ENCODE measurements around the gene CDH18. TPM values are rescaled to one million over a fixed set of nuclear protein-coding genes. Genes with fewer than 3 reads are reported as not detected.

CDH18 gene
- total and polyA plus RNA-seq, 2 of the 4 experiments (the other 2 are of a cell fraction), result 0.24 to 1.1 TPM

DNA sequence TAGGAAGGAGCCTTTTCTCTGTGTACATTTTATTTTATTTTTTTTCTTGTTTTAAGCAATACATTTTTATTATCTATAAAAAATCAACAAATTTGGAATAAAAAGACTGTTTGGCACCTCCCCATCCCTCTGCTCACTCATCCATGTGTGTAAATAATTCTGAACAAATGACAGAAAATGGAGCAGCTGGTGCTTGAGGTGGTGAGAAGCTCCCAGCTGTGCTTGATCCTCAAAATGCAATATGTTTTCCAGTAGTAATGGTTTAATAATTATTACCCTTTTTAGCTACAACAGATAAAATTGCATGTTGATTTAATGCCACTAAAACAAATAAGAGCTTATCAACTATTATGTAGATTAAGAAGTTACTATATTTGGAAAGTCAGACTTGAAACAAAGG, 132.5 kb downstream of the CDH18 start:
- no peak overlapping the region for H3K4me3 ChIP-seq (ENCODE audit: insufficient read depth, low read depth, low read length)
- H3K4me2 ChIP-seq (ENCODE audit: low read depth, low read length), result no peak overlapping the region
- peak overlapping the region; percentile 77; the same call in 1 of the 2 replicates for H2BK20ac ChIP-seq (ENCODE audit: low read depth, low read length)
- no peaks in the 10 kb centered on the region for H3K79me1 ChIP-seq (ENCODE audit: low read depth in 1 of 2, low read length in 2 of 2)
- no peak overlapping the region for H3K9ac ChIP-seq (ENCODE audit: low read depth, low read length)
- no peak overlapping the region for H2BK15ac ChIP-seq (ENCODE audit: low read depth, low read length)
- no peaks in the 10 kb centered on the region for H4K20me1 ChIP-seq (ENCODE audit: insufficient read depth, low read length)
- H3K4ac ChIP-seq (ENCODE audit: low read depth, low read length), result peak overlapping the region; percentile 67
- H3K56ac ChIP-seq (ENCODE audit: extremely low read depth, insufficient read depth, low read length), result no peak overlapping the region
- H4K8ac ChIP-seq (ENCODE audit: low read depth in 2 of 2, low read length in 2 of 2), result peak overlapping the region in 1 of 2 experiments; percentile 41; a peak in 1 of 4 replicates
- H2BK120ac ChIP-seq (ENCODE audit: low read depth, low read length), result peak overlapping the region; percentile 65; the same call in 1 of the 2 replicates
- ChIA-PET CTCF (interaction anchor here (0.5 kb wide), 1 partner anchor 1195 kb away, joined by 3 read pairs; no protein-coding TSS in a partner anchor), POLR2A (ENCODE audit: unreplicated experiment) (no interaction called here)
- dilution Hi-C loops (cut with HindIII; ENCODE audit: low sequenced_read_pairs, unreplicated experiment), result no loop called here
- no peak overlapping the region for H4K91ac ChIP-seq (ENCODE audit: insufficient read depth, low read depth, low read length)
- no peak overlapping the region for H3K14ac ChIP-seq (replicated peaks; ENCODE audit: low read depth, low read length)
- peak overlapping the region; percentile 80; the same call in 1 of the 2 replicates for H3K18ac ChIP-seq (ENCODE audit: low read depth, low read length)
- intact Hi-C loops (cut with micrococcal nuclease), result loop anchor here (5.0 kb wide), 1 partner anchor 37 kb away; no protein-coding TSS in a partner anchor
- H3K9me3 ChIP-seq (ENCODE audit: control insufficient read depth, insufficient read depth, low read length), result no peaks in the 10 kb centered on the region
- H3K27me3 ChIP-seq (ENCODE audit: control insufficient read depth, insufficient read depth, low read length), result no peaks in the 10 kb centered on the region
- no peak overlapping the region for H2AK9ac ChIP-seq (replicated peaks; ENCODE audit: low read depth, low read length, poor library complexity)
- no peak overlapping the region for H2AK5ac ChIP-seq (ENCODE audit: low read depth, low read length)
- no peak overlapping the region for H3K23ac ChIP-seq (ENCODE audit: low read depth, low read length)
- ATAC-seq (ENCODE audit: low read depth) (no peak), DNase-seq (no peak)
- H4K5ac ChIP-seq (ENCODE audit: low read depth, low read length), result peak overlapping the region; percentile 33; the same call in 1 of the 2 replicates
- in situ Hi-C loops (cut with MboI; ENCODE audit: low sequenced_read_pairs), result no loop called here
- peak overlapping the region; percentile 28 for H2BK5ac ChIP-seq (ENCODE audit: low read depth, low read length, poor library complexity, severe bottlenecking)
- H3K9me1 ChIP-seq (ENCODE audit: insufficient read depth, low read length), result peaks cover 5% of the 10 kb centered on the region; the same call in 1 of the 2 replicates
- H3K4me1 ChIP-seq (ENCODE audit: control insufficient read depth, insufficient read depth, low read length), result peaks cover 6% of the 10 kb centered on the region
- no peak for TF ChIP-seq MAFK (IDR thresholded peaks at IDR 0.05; ENCODE audit: low read depth, low read length)
- no peak for TF ChIP-seq MXI1 (IDR thresholded peaks at IDR 0.05; ENCODE audit: borderline replicate concordance, low read depth, low read length)
- TF ChIP-seq RCOR1 (IDR thresholded peaks at IDR 0.05; ENCODE audit: insufficient replicate concordance, low read length), result no peak
- no peak for TF ChIP-seq NFE2L2 (IDR thresholded peaks at IDR 0.05; ENCODE audit: low read depth, low read length)
- TF ChIP-seq RAD21 (IDR thresholded peaks at IDR 0.05; ENCODE audit: low read length), result no peak
- no peak for TF ChIP-seq SMC3 (IDR thresholded peaks at IDR 0.05; ENCODE audit: low read depth, low read length)
- TF ChIP-seq, protein P1, sequence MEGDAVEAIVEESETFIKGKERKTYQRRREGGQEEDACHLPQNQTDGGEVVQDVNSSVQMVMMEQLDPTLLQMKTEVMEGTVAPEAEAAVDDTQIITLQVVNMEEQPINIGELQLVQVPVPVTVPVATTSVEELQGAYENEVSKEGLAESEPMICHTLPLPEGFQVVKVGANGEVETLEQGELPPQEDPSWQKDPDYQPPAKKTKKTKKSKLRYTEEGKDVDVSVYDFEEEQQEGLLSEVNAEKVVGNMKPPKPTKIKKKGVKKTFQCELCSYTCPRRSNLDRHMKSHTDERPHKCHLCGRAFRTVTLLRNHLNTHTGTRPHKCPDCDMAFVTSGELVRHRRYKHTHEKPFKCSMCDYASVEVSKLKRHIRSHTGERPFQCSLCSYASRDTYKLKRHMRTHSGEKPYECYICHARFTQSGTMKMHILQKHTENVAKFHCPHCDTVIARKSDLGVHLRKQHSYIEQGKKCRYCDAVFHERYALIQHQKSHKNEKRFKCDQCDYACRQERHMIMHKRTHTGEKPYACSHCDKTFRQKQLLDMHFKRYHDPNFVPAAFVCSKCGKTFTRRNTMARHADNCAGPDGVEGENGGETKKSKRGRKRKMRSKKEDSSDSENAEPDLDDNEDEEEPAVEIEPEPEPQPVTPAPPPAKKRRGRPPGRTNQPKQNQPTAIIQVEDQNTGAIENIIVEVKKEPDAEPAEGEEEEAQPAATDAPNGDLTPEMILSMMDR (conservative IDR thresholded peaks at IDR 0.05; ENCODE audit: low read depth, low read length), result no peak
- TF ChIP-seq BHLHE40 (IDR thresholded peaks at IDR 0.05; ENCODE audit: low read depth, low read length), result no peak
- no peak for TF ChIP-seq CHD1 (IDR thresholded peaks at IDR 0.05; ENCODE audit: low read depth, low read length)
- no peak for TF ChIP-seq FOS (IDR thresholded peaks at IDR 0.05; ENCODE audit: low read depth, low read length)
- TF ChIP-seq, protein P2, sequence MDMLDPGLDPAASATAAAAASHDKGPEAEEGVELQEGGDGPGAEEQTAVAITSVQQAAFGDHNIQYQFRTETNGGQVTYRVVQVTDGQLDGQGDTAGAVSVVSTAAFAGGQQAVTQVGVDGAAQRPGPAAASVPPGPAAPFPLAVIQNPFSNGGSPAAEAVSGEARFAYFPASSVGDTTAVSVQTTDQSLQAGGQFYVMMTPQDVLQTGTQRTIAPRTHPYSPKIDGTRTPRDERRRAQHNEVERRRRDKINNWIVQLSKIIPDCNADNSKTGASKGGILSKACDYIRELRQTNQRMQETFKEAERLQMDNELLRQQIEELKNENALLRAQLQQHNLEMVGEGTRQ (IDR thresholded peaks at IDR 0.05; ENCODE audit: low read depth, low read length), result no peak
- TF ChIP-seq, protein P3, sequence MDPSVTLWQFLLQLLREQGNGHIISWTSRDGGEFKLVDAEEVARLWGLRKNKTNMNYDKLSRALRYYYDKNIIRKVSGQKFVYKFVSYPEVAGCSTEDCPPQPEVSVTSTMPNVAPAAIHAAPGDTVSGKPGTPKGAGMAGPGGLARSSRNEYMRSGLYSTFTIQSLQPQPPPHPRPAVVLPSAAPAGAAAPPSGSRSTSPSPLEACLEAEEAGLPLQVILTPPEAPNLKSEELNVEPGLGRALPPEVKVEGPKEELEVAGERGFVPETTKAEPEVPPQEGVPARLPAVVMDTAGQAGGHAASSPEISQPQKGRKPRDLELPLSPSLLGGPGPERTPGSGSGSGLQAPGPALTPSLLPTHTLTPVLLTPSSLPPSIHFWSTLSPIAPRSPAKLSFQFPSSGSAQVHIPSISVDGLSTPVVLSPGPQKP (IDR thresholded peaks at IDR 0.05; ENCODE audit: borderline replicate concordance, low read depth, low read length), result no peak
- no peak for TF ChIP-seq POLR2A (IDR thresholded peaks at IDR 0.05; ENCODE audit: low read depth, low read length)
- no peak for TF ChIP-seq CEBPB (IDR thresholded peaks at IDR 0.05; ENCODE audit: low read depth, low read length)
- no peak for TF ChIP-seq MAZ (IDR thresholded peaks at IDR 0.05; ENCODE audit: borderline replicate concordance, low read depth, low read length)
- TF ChIP-seq RFX5 (IDR thresholded peaks at IDR 0.05; ENCODE audit: low read depth, low read length), result no peak
- no peak overlapping the region for H2AFZ ChIP-seq (replicated peaks; ENCODE audit: low read length, poor library complexity)
- H3K27ac ChIP-seq (ENCODE audit: insufficient read depth, low read length), result no peak overlapping the region
- BruUV-seq (replicated peaks), result no TSS peak
- no peaks in the 10 kb centered on the region for H3K36me3 ChIP-seq (ENCODE audit: control insufficient read depth, insufficient read depth, low read length)
